HUES6 (cell line): Measurements from ENCODE around the gene TIGD6.

Experiments used
- H3K27ac ChIP-seq: 2 replicates; pipeline ENCODE4 v1.7.0; 2013; ENCODE audit warnings: low read depth, mild to moderate bottlenecking, low read length, inconsistent platforms
- H3K27me3 ChIP-seq: 2 replicates; pipeline ENCODE4 v1.6.1; 2013; ENCODE audit warnings: low read length; ENCODE audit not compliant: control insufficient read depth, insufficient read depth
- H3K36me3 ChIP-seq: 2 replicates; pipeline ENCODE4 v1.6.1; 2013; ENCODE audit warnings: low read length; ENCODE audit not compliant: control insufficient read depth, insufficient read depth
- H3K4me1 ChIP-seq: 2 replicates; pipeline ENCODE4 v1.6.1; 2013; ENCODE audit warnings: low read length; ENCODE audit not compliant: control insufficient read depth, insufficient read depth
- H3K4me3 ChIP-seq: 2 replicates; pipeline ENCODE4 v1.5.1; 2013; ENCODE audit warnings: low read depth, low read length
- H3K9ac ChIP-seq: one replicate; pipeline ENCODE4 v1.6.1; 2013; ENCODE audit warnings: mild to moderate bottlenecking, low read length
- H3K9me3 ChIP-seq: 2 replicates; pipeline ENCODE4 v1.6.1; 2013; ENCODE audit warnings: low read depth, low read length; ENCODE audit not compliant: control insufficient read depth, insufficient read depth

The TIGD6 gene

DNA sequence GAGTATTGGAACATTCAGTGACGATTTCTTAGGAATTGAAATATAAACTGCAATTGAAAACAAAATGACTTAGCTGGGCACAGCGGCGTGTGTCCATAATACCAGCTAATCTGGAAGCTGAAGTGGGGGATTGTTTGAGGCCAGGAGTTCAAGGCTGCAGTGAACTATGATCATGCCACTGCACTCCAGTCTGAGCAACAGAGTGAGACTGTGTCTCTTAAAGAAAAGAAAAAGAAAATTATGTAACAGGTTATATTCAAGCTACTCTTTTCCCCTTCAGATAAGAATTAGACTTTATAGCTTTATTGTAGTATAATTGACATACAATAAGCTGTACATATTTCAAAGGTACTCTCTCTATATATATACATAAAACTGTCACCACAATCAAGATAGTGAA lies 33.5 kb downstream of the TIGD6 start:
- no peak overlapping the region for H3K27ac ChIP-seq
- no peaks in the 10 kb centered on the region for H3K36me3 ChIP-seq
- no peak overlapping the region for H3K4me3 ChIP-seq
- H3K27me3 ChIP-seq, result no peaks in the 10 kb centered on the region
- no peak overlapping the region for H3K9ac ChIP-seq
- no peaks in the 10 kb centered on the region for H3K9me3 ChIP-seq
- no peaks in the 10 kb centered on the region for H3K4me1 ChIP-seq

DNA sequence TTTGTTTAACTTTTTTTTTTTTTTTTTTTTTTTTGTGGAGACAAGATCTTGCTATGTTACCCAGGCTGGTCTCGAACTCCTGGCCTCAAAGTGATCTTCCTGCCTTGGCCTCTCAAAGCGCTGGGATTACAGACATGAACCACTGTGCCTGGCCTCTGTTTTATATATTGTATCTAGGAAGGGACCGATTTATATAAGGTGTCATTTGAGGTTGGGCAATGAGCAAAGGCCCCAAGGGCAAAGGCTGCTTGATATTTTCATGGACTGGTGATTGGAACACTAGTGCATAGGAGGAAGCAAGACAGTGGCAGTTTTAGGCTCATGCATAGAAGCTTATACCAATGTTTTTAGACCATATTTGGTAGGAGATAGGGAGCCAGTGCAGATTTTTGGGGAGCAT lies 36.7 kb downstream of the TIGD6 start:
- peaks cover 13% of the 10 kb centered on the region for H3K4me1 ChIP-seq

DNA sequence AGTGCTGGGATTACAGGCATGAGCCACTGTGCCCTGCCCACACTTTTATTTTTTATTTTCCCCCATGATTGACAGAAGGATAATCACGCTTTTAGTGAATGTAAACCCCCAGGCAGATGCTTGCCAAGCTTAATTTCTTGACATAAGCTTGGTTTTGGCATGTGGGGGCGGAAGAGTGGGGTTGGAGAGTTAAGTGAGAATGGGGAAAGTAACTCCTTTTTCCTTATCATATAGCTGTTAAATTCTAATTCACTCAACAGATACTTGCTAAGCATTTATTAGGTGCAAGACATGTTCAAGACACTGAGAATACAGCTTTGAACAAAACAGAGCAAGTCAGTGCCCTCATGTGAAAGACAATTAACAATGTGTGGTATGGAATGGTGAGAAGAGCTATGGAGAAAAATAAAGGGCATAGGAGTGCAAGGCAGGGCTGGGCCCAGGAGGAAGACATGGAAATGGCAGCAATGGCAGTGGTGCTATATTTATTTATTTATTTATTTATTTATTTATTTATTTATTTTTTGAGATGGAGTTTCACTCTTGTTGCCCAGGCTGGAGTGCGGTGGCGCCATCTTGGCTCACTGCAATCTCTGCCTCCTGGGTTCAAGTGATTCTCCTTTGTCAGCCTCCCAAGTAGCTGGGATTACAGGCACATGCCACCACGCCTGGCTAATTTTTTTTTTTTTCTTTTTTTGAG lies 37.7 kb downstream of the TIGD6 start:
- H3K27me3 ChIP-seq, result peaks cover 6% of the 10 kb centered on the region; the same call in 1 of the 2 replicates
- no peak overlapping the region for H3K27ac ChIP-seq
- no peak overlapping the region for H3K4me3 ChIP-seq
- no peaks in the 10 kb centered on the region for H3K9me3 ChIP-seq
- H3K36me3 ChIP-seq, result no peaks in the 10 kb centered on the region
- peaks cover 13% of the 10 kb centered on the region for H3K4me1 ChIP-seq
- no peak overlapping the region for H3K9ac ChIP-seq

More for the DNA sequence above, 36.7 kb downstream of the TIGD6 start:
- H3K9me3 ChIP-seq, result no peaks in the 10 kb centered on the region
- H3K4me3 ChIP-seq, result no peak overlapping the region
- H3K36me3 ChIP-seq, result no peaks in the 10 kb centered on the region
- H3K9ac ChIP-seq, result no peak overlapping the region
- H3K27me3 ChIP-seq, result peaks cover 6% of the 10 kb centered on the region; the same call in 1 of the 2 replicates
- H3K27ac ChIP-seq, result no peak overlapping the region

DNA sequence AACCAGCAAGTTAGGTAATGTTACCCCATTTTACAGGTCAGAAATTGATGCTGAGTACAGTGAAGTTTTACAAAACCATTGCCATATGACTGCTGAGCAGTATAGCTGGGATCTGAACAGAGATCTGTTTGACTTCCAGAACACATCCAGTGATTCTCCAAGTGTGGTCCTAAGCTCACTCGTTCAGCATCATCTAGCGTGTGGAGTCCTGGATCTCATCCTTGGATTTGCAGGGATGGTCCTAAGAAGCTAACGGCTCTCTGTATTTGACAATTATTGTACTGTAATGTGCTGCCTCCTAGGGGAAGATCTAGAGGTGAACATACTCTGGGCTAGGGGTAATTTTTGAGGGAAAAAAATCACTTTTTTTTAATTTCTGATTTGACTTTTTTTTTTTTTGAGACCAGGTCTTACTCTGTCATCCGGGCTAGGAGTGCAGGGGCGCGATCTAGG lies 38.5 kb downstream of the TIGD6 start:
- no peak overlapping the region for H3K9ac ChIP-seq
- H3K36me3 ChIP-seq, result no peaks in the 10 kb centered on the region
- H3K27ac ChIP-seq, result no peak overlapping the region
- no peaks in the 10 kb centered on the region for H3K9me3 ChIP-seq
- H3K4me3 ChIP-seq, result no peak overlapping the region
- H3K4me1 ChIP-seq, result peaks cover 13% of the 10 kb centered on the region
- peaks cover 6% of the 10 kb centered on the region; the same call in 1 of the 2 replicates for H3K27me3 ChIP-seq

DNA sequence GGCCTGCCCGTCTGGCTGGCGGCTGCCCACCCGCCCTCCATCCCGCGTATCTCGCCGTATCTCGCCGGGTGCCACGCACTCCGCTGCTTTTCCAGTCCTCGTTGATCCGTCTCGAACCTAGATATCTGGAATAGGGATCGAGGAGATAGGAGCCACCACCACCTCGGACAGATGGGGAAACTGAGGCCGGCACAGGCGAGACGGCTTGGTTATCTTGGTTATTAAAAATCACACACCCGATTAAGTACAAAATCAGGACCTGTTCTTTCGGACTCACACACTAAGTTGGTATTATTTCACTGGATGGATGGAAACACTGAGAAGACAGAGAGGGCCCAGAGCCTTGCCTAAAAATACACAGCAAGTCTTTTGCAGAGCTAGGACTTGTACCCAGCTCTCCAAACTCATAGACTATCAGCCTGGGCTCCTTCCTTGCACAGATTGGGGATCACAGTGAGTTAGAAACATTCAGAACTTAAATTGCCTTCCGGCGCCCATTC lies 39.2 kb downstream of the TIGD6 start:
- H3K9ac ChIP-seq, result peak overlapping the region; percentile 58
- H3K27ac ChIP-seq, result no peak overlapping the region

DNA sequence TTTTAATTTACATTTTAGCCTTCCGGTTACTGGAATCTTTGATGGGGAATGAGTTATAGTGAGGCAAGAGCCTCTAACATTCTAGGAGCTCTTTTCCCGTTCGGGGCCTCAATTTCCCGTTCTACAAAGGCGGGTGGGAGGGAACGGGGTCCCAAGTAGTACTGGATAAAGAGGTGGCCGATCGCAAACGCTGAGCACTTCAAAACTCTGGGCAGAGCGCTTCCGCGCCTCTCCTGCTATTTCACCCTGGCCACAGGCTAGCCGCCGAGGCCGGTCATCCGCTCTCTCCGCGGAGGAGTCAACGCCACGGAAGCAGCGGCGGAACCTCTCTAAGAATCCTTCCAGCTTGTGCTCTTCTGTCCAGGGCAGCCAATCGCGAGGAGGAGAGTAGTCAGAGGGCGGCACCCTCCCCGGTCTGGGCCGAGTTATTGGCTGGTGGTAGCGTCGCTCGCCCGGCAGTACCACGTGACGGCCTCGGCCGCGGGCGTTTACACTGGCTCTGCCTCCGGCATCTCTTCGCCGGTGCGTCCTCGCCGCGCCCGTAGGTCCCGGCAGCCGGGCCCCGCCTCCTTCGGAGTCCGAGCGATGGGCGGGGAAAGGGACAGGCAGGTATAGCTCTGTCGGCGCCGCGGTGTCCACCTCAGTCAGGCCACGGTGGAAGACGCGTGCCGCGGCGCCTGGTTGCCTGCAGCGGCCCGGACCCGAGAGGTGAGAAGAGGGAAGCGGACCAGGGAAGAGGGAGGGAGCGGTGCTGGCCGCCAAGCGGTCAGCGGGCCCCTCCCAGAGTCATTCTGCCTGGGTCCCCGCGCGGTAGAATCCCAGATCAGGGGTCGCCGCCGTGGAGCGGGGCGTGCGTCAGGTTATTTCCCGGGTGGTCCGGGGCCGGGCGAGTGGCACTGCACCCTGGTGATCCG lies 39.9 kb downstream of the TIGD6 start, which contains the start of gene SLC26A2:
Gene SLC26A2, plus strand, starts transcription at position 487 of the 914 bp plus-strand sequence. CDS start 16,895 bp downstream, outside the sequence.
- peaks cover 13% of the 10 kb centered on the region for H3K4me1 ChIP-seq
- peaks cover 6% of the 10 kb centered on the region; the same call in 1 of the 2 replicates for H3K27me3 ChIP-seq
- no peak within 1 kb of the TSS for H3K27ac ChIP-seq
- H3K4me3 ChIP-seq, result peak within 1 kb of the TSS; percentile 83
- H3K36me3 ChIP-seq, result no peaks in the 10 kb centered on the region
- H3K9ac ChIP-seq, result peak within 1 kb of the TSS; percentile 58
- no peaks in the 10 kb centered on the region for H3K9me3 ChIP-seq

More for the DNA sequence above, 39.2 kb downstream of the TIGD6 start:
- H3K36me3 ChIP-seq, result no peaks in the 10 kb centered on the region
- peaks cover 13% of the 10 kb centered on the region for H3K4me1 ChIP-seq
- H3K9me3 ChIP-seq, result no peaks in the 10 kb centered on the region
- H3K4me3 ChIP-seq, result peak overlapping the region; percentile 83
- H3K27me3 ChIP-seq, result peaks cover 6% of the 10 kb centered on the region; the same call in 1 of the 2 replicates

DNA sequence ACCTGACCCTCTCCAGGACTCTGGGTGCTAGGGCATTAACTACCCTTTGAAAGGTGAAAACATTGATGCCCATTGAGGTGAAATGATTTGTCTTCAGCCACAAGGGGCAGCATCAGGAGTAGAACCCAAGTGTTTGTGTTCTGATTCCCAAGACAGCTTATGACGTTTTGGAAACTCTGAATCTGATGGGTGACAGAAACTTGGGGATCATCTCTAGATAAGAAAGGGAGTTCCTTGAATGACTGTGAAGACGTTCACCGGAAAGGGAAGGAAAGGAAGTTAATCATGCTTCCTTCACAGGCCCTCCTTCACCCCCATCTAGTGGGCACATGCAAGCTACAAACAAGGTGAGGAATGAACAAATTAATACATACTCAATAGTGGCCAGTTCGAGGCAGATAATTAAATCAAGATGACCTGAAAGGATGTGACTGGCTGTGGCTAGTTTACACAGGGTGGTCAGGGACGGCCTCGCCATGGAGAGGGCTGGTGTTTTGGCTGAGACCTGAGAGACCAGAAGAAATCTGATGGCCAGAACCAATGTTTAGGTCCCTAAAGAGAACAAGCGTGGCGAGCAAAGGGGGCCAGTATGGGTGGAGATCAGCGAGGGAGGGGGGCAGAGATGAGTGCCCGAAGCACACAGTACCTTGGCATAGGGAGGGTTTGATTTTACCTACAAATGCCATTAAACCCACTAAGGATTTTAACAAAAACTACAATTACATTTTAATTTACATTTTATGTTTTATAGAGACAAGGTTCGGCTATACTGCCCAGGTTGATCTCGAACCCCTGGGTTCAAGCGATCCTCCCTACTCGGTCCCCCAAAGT lies 40.8 kb downstream of the TIGD6 start:
- H3K36me3 ChIP-seq, result no peaks in the 10 kb centered on the region
- H3K27me3 ChIP-seq, result peaks cover 6% of the 10 kb centered on the region; the same call in 1 of the 2 replicates
- H3K4me3 ChIP-seq, result peak overlapping the region; percentile 83
- peaks cover 13% of the 10 kb centered on the region for H3K4me1 ChIP-seq
- H3K9me3 ChIP-seq, result no peaks in the 10 kb centered on the region
- peak overlapping the region; percentile 32 for H3K9ac ChIP-seq
- H3K27ac ChIP-seq, result no peak overlapping the region

DNA sequence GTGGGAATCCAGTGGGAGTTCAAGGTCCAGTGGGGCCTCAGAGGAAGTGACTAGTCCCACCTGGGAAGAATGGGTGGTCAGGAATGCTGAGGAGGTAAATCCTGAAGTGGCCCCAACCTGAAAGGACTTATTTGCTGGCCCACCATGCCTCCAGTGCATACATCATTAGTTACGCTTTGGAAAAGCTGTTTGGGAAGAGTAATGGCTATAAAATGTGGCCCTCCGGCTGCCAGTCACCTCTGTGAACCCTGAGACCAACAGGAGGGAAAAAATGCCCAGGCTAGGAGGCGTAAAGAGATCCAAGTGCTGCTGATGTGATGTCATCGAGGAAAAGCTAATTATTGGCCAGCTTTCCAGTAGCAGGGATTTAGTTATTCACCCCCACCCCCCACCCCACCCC lies 42.6 kb downstream of the TIGD6 start:
- Histone ChIP-seq H3K9me3 (no peaks in the 10 kb centered on the region), H3K4me3 (no peak overlapping the region), H3K27ac (no peak overlapping the region), H3K36me3 (no peaks in the 10 kb centered on the region), H3K9ac (no peak overlapping the region), H3K27me3 (peaks cover 6% of the 10 kb centered on the region; the same call in 1 of the 2 replicates), H3K4me1 (peaks cover 13% of the 10 kb centered on the region)

DNA sequence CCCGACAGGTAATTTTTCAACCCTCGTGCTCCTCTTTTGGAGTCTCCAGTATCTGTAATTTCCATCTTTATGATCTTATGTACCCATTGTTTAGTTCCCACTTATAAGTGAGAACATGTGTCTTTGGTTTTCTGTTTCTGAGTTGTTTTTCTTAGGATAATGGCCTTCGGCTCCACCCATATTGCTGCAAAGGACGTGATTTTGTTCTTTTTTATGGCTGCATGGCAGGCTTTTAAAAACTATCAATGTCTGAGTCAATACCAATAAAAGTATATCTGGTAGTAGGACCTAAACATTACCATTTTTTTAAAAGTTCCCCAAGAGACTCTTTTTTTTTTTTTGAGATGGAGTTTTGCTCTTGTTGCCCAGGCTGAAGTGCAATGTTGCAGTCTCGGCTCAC lies 43.8 kb downstream of the TIGD6 start:
- H3K4me1 ChIP-seq, result peaks cover 13% of the 10 kb centered on the region
- no peaks in the 10 kb centered on the region for H3K9me3 ChIP-seq
- no peaks in the 10 kb centered on the region for H3K36me3 ChIP-seq
- H3K27me3 ChIP-seq, result peaks cover 4% of the 10 kb centered on the region; the same call in 1 of the 2 replicates
- no peak overlapping the region for H3K27ac ChIP-seq
- H3K9ac ChIP-seq, result no peak overlapping the region
- no peak overlapping the region for H3K4me3 ChIP-seq

DNA sequence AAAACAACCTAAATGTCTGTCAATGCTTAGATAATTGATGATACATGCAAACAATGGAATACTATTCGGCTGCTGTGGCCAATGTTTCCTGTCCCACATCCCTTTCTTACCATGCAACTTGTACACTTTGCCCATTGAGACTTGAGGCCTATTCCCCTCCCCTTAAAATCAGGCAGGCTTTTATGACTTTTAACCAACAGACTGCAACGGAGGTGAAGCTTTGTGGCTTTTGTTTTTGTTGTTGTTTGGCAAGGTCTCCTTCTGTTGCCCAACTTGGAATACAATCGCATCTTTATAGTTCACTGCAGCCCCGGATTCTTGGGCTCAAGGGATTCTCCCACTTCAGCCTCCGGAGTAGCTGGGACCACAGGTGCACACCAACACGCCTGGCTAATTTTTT lies 45.7 kb downstream of the TIGD6 start:
- H3K9me3 ChIP-seq, result no peaks in the 10 kb centered on the region
- peaks cover 8% of the 10 kb centered on the region for H3K4me1 ChIP-seq
- H3K27me3 ChIP-seq, result no peaks in the 10 kb centered on the region
- no peak overlapping the region for H3K9ac ChIP-seq
- H3K4me3 ChIP-seq, result no peak overlapping the region
- no peak overlapping the region for H3K27ac ChIP-seq
- no peaks in the 10 kb centered on the region for H3K36me3 ChIP-seq
